Stimulated activated CD4-positive, alpha-beta T cell treated with anti-CD3 and anti-CD28 coated beads, Interleukin-2, amount 100 ng/mL, for 4 hours (primary cell): ENCODE results near the gene DUSP16.
"Not testable (repeated sequence)": the region's sequence is repeated elsewhere in the genome, so short reads cannot be mapped to it uniquely, and the experiment has no call there.

Source experiments
- DNase-seq: peaks from one replicate; pipeline ENCODE4 v3.0.0-alpha.2; 2020; ENCODE audit warnings: low read depth

DUSP16 gene

GRCh38 chr12:12495536-12495935 is 67.1 kb downstream of the DUSP16 start:
- no peak for DNase-seq

DNA sequence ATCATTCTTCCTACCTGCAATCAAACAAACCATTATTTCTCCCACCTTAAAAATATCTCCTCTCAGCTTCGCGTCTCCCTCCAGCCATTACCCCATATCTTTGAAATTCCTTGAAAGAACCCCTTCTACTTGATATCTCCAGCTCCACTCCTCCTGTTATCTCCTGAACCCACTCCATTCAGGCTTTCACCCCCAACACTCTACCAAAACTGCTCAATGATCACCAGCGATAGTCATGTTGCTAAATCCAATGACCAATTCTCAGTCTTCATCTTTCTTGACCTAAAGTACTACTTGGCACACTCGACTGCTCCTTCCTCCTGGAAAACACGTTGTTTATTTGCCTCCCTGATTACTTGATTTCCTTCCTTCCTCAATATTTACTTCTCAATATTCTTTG is 70.1 kb downstream of the DUSP16 start:
- no peak for DNase-seq

- no peak for DNase-seq
These were observed 71.1 kb downstream of the DUSP16 start for GRCh38 chr12:12491606-12492005.

DNA sequence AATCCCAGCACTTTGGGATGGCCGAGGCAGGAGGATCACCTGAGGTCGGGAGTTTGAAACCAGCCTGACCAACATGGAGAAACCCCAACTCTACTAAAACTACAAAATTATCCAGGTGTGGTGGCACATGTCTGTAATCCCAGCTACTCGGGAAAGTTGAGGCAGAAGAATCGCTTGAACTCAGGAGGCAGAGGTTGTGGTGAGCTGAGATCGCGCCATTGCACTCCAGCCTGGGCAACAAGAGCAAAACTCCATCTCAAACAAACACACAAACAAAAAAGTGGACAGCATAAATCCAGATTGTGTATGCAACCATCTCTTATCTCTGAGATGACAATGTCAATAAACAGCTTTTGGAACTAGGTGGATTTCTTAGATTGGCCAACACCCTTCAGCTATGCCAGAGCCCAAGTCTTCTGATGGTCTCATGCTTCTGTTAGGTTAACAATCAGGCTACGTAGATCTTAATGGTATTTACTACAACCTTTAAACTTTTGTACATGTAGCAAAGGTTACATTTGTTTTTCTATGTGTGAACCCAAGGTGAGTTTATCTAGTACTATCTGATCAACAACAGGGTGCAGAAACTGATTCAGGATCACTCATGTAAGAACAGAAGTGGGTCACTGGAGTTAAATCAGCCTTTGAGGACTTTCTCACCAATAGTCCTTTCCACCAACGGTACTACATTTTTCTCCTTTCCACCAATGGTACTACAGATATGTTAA is 73.7 kb downstream of the DUSP16 start:
- no peak for DNase-seq

DNA sequence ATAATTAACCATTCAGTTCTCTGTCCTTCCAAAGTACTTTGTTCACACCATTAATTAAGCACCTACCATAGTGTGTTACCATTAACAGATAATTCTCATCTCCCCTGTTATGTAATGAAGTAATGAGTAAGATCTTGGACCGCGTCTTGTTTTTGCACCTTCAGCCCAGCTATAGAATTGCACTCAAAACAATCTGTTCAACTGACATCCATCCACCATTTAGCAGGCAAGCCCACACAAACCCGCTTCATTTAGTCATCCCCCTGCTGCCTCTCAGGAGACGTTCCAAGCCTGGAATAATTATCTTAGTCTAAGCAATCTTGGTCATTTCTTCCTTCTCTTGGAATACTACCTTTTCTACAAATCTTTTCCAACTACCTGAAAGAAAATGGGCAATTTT is 74.4 kb downstream of the DUSP16 start:
- DNase-seq, result no peak

GRCh38 chr12:12487490-12487889 is 75.2 kb downstream of the DUSP16 start:
- DNase-seq, result no peak

DNA sequence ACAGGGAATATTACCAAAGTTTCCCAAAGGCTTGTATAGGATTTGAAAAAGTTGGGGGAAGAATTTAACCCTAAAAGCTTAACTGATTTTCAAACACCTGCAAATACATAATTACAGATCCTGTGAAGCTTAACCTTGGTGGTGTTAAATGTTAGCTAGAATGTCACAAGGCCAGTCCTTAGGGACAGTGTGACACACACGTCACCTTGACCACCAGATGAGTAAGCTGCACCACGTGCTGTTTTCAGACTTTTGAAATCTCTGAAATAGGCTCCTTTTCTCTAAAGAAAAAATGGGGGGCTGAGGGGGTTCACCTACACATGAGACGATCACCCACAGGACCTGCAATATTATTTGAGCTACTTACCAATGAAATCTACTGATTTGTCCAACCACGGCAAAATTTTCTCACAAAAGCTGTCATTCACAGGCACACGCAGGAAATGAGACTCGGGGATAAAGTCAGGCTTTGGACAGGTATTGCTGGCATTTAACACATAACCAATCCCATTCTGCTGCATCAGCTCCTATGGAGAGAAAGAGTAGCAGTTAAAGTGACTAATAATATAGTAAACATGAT is 75.9 kb downstream of the DUSP16 start:
- no peak for DNase-seq

DNA sequence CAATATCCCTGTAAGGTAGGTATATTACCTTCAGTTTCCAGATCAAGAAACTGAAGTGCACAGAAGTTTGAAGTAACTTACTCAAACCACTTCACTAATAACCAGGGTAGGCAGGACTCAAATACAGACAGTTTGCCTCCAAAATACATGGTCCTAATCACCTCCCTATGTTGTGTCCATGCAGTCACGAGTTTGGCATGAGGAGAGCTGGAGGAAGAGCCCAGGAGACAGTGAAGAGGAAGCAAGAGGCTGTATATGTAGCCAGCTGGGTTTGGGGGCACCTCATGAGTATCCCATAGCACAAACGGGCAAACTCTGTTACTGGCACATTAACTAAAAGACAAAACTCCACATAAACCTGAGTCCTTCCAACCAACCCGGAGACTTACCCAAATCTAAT is 79.2 kb downstream of the DUSP16 start:
- no peak for DNase-seq

- DNase-seq, result no peak
These were observed 79.7 kb downstream of the DUSP16 start for GRCh38 chr12:12482959-12483358.

GRCh38 chr12:12482150-12482761 is 80.4 kb downstream of the DUSP16 start:
- DNase-seq, result no peak

DNA sequence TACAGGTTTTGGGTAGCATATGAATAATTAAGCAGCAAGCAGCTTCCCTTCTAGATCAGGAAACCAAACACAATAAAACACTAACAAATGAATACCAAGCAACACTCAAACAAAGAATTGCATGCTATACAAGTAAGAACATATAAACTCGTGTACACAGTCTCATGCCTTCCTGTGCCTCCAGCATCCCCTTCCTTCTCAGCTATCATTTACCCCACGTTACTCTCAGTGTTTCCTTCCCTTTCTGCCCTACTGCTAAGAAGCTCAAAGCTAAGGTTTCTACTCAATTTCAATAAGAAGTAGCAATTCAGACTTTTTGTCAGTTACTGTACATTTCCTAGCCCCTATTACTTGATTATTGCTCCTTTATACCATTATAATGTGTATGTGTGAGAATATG is 81.0 kb downstream of the DUSP16 start:
- DNase-seq, result no peak

GRCh38 chr12:12480074-12480473 is 82.6 kb downstream of the DUSP16 start:
- no peak for DNase-seq

DNA sequence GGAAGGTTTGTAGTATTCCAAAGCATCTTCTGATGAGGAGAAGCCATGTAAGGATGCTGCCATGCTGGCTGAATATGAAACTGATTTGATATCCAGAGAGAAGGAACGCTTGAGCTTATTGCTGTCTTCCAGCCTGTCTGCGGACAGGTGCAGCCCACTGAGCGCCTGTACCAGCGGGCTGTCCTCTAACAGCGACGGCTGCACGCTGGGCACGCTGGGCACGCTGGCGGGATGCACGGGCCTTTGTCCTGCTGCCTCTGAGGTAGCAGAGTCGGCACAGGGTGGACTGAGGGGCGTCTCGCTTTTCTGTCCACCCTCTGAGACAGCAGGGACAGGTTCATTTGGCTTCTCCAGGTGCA is 85.2 kb downstream of the DUSP16 start:
- no peak for DNase-seq

DNA sequence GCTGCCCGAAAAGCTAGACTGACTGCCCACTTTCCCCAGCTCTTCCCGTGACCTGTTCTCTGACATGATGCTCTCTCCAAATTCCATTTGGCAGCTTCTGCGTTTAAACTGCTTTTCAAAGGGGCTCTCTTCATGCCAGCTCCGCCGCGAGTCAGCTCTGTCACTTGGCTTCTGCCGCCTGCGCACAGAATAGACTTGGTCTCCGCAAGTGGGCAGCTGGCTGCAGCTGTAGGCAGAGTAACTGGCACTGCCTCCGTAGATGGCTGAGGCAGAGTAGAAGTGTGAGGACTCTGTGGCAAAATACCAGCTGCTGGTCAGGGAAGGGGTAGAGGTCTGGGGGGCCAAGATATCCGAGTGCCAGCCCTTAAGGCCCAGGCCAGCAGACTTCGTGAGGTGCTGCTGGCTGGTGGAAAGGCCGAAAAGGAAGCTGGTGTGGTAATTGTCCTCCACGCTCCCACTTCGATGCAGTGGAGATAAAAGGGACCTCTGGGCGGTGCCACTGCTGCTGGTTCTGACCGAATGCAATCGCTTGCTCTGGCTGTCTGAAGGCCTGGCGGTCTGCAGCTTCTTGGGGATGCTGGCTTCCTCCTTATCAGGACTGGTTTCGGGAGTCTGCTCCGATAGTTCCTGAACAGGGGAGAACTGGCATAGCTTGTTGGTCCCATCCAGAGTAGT is 85.7 kb downstream of the DUSP16 start:
- no peak for DNase-seq

- DNase-seq, result no peak
These were observed 87.5 kb downstream of the DUSP16 start for GRCh38 chr12:12474931-12475795.

- DNase-seq, result no peak
These were observed 88.2 kb downstream of the DUSP16 start for GRCh38 chr12:12474471-12474928.

- DNase-seq, result no peak
These were observed 89.4 kb downstream of the DUSP16 start for GRCh38 chr12:12473223-12473622.

DNA sequence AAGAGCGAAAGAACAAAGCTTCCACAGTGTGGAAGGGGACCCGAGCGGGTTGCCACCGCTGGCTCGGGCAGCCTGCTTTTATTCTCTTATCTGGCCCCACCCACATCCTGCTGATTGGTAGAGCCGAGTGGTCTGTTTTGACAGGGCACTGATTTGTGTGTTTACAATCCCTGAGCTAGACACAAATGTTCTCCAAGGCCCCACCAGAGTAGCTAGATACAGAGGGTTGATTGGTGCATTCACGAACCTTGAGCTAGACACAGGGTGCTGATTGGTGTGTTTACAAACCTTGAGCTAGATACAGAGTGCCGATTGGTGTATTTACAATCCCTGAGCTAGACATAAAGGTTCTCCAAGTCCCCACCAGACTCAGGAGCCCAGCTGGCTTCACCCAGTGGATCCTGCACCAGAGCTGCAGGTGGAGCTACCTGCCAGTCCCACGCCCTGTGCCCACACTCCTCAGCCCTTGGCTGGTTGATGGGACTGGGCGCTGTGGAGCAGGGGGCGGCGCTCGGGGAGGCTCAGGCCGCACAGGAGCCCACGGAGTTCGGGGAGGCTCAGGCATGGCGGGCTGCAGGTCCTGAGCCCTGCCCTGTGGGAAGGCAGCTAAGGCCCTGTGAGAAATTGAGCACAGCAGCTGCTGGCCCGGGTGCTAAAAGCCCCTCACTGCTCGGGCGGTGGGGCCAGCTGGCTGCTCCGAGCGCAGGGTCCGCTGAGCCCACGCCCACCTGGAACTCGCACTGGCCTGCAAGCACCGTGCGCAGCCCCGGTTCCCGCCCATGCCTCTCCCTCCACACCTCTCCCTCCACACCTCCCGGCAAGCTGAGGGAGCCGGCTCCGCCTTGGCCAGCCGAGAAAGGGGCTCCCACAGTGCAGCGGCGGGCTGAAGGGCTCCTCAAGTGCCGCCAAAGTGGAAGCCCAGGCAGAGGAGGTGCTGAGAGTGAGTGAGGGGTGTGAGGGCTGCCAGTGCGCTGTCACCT is 90.4 kb downstream of the DUSP16 start:
- not testable (repeated sequence) for DNase-seq

GRCh38 chr12:12470751-12471306 is 91.8 kb downstream of the DUSP16 start:
- DNase-seq, result no peak

DNA sequence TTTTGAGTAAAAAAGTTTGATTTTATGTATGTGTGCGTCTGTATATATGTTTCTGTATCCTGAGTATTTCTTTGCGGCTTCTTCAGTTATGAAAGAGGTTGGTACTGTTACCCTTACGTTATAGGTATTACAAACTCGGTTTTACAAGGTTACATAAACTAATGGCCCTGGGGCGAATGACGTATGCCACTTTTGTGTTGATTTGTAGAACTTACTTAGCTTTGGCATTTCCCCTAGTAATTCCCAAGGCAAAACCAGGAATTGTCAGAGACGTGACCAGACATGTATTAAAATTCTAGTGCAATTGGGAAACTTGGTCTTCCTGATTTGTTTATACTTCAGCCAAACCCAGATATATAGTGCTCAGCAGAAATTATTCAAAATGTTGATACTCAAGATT is 93.3 kb downstream of the DUSP16 start:
- no peak for DNase-seq

DNA sequence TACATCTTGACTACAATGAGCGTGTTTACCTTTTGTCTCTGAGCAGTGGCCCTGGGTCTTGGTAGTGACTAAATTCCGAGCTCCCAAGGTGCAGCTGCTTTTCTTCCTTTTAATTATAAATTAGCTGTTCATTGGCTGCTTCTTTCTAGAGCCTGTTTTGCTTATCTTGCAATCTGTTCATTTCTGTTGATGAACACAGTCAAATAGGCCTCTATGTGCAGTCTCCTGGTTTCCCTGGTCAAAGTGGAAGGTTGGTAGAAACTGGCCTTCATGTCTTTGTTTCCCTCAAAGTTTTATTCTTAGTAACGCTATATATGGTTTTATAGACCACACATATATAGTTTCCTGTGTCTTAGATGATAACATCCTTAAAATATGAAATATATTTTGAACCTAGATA is 94.1 kb downstream of the DUSP16 start:
- DNase-seq, result no peak
